GM12892 (cell line): ENCODE results near the gene EXOC4.

ENCODE experiments used
- POLR2A ChIP-seq: IDR thresholded peaks from 2 replicates; pipeline ENCODE4 v1.6.1; 2011; ENCODE audit warnings: low read depth, low read length, control low read depth
- POLR2AphosphoS5 ChIP-seq: IDR thresholded peaks from 2 replicates; pipeline ENCODE4 v1.6.1; 2011; ENCODE audit warnings: low read depth, low read length, control low read depth
- TAF1 ChIP-seq: IDR thresholded peaks from 2 replicates; pipeline ENCODE4 v1.6.1; 2011; ENCODE audit warnings: low read depth, mild to moderate bottlenecking, control low read depth, low read length, borderline replicate concordance

DNA sequence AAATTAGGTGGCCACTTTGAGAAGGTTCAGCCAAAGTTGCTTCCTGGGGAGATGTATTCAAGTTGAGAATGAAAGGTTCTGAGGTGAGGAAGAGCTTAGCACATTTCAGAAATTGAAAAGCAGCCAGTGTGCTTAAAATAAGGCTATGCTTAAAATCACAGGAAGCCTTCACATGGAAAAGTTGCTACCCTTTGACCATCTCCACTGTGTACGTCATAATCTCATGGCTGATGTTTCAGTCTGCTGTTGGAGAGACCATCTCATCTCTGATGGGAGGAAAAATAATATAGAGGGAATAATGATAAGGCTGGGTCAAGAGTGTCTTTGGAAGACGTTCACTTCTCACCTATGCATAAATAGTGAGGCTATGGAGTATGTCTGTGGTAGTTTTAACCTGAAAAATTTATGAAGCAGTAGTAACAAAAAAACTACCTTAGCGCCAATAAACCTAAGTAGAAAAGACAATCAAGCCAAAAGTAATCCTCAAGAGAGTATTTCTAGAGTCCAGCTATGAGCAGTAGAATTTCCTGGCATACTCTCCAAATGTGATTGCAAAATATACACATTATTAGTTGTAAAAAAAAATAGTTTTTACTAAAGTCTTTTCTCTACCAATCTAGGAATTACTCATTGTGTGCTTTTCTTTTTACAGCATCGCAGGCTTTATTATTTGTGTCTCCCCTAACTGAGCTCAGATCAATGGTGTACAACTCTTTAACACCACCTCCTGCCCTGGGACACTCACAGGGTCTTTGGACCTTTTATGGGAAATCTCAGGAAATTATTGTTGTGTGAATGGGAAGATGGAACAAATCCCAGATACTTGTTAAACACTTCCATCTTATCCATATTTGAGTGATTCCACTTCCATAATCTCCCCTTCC is 439.1 kb downstream of the EXOC4 start:
- TF ChIP-seq POLR2A (no peak), POLR2AphosphoS5 (no peak), TAF1 (no peak)
